Fibroblast of the aortic adventitia (primary cell): ENCODE results near the gene GPC6. TPM values are rescaled to one million over a fixed set of nuclear protein-coding genes. Genes with fewer than 3 reads are reported as not detected.

Experiments used
- DNase-seq: peaks from one replicate; pipeline ENCODE4 v3.0.0-alpha.2; 2010; ENCODE audit warnings: low read depth
- H3K4me3 ChIP-seq: 2 replicates; pipeline ENCODE4 v1.5.1; 2011; ENCODE audit warnings: low read depth, mild to moderate bottlenecking, control low read depth, low read length, moderate library complexity
- total RNA-seq: library from RNA; depleted of rRNA; stranded (reverse); fragments of >200 nt; gene quantifications from 2 replicates; pipeline ENCODE4 v1.2.3, GENCODE V29; 2012; ENCODE audit warnings: low replicate concordance
- TF ChIP-seq, protein P1 (sequence below): IDR thresholded peaks from 2 replicates; pipeline ENCODE4 v1.5.1; 2011; ENCODE audit warnings: mild to moderate bottlenecking, low read length, control low read depth, inconsistent platforms; ENCODE audit not compliant: insufficient read depth

Gene GPC6
- total RNA-seq, 1 donor, result 92.6 TPM

DNA sequence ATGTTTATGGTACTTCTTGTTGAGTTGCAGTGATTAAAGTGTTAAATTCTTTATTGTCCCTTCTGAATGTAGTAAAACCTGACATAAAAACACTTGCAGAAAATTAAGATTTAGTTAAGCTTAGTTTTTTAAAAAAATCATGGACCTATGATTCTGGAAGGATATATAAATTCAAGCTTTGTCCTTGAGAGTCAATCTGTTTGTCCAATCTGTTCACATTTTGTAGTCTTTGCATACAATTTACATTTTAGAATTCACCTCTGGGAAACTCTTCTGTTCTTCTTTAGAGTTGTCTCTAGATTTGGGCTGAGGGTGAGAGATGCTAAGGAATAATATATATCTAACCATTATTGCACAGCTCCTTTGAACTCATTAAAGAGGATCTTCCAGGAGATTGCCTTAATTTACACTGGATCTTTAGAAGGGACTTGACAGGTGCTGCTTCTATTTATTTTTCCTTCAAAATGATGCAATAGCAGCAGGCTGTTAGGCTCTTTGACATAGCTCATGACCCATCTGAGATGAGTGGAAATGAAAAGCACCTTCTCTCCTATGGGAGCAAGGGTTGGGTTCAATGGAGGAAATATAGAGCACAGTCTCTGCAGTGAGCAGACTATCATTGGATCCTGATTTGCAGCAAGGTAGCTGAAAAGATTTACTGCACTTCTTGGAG lies 433.9 kb downstream of the GPC6 start:
- no peak for DNase-seq
- no peak overlapping the region for H3K4me3 ChIP-seq
- TF ChIP-seq, protein P1, sequence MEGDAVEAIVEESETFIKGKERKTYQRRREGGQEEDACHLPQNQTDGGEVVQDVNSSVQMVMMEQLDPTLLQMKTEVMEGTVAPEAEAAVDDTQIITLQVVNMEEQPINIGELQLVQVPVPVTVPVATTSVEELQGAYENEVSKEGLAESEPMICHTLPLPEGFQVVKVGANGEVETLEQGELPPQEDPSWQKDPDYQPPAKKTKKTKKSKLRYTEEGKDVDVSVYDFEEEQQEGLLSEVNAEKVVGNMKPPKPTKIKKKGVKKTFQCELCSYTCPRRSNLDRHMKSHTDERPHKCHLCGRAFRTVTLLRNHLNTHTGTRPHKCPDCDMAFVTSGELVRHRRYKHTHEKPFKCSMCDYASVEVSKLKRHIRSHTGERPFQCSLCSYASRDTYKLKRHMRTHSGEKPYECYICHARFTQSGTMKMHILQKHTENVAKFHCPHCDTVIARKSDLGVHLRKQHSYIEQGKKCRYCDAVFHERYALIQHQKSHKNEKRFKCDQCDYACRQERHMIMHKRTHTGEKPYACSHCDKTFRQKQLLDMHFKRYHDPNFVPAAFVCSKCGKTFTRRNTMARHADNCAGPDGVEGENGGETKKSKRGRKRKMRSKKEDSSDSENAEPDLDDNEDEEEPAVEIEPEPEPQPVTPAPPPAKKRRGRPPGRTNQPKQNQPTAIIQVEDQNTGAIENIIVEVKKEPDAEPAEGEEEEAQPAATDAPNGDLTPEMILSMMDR, result no peak

DNA sequence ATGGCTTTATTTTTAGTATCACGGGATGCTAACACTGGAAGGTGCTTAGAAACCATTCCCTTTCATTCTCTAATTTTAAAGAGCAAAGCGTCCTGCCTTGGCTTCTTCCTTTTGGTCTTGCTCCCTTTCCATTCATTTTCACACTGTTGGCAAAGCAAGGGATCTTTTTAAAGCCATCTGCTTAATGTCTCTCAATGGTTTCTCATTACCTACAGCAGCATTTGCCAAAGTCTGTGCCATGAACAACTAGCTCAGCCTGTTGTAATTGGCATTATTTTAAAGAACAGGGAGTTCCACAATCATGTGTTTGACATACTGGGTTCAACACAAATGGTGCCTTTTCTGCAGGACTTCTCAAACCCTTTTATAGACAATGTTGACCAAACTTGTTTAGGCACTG lies 444.3 kb downstream of the GPC6 start:
- DNase-seq, result peak; percentile 38
- no peak overlapping the region for H3K4me3 ChIP-seq
- TF ChIP-seq, protein P1, result no peak

DNA sequence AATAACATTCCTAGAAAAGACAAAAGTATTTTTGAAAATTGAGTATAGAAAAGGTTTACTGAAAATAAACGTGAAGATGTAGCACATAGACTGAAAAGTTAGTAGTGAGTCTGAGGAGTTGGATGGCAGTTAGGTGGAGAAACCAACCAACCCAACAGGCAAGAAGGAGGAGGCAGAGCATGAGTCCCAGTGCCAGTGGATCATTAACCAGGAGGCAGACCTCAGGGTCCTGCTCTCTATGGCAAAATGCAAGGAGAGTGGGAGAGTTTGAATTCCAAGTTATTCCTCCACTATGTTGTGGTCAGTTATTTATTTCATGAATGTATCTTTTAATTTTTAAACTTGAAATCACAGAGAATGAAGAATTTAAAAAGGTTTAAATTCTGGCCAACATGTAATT lies 446.4 kb downstream of the GPC6 start:
- no peak overlapping the region for H3K4me3 ChIP-seq
- TF ChIP-seq, protein P1, result no peak
- no peak for DNase-seq

DNA sequence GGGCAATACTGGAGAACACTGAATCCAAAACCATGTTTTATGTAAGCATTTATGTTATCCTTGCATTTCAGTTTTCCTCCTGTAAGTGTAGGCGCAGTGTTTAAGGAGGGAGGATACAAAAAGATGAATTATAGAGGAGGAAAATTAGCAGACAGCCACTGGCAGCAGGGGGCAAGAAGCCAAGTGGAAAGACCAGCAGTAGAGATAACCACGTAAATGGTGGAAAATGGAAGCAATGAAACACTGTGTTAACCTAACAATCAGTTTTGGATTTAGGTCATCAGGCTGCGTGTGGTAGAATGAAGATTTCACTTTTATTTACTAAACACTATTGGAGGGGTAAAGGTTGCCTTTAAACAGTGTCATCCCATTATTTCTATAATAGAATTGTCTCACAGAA lies 447.3 kb downstream of the GPC6 start:
- H3K4me3 ChIP-seq, result no peak overlapping the region
- DNase-seq, result no peak
- TF ChIP-seq, protein P1, result no peak

DNA sequence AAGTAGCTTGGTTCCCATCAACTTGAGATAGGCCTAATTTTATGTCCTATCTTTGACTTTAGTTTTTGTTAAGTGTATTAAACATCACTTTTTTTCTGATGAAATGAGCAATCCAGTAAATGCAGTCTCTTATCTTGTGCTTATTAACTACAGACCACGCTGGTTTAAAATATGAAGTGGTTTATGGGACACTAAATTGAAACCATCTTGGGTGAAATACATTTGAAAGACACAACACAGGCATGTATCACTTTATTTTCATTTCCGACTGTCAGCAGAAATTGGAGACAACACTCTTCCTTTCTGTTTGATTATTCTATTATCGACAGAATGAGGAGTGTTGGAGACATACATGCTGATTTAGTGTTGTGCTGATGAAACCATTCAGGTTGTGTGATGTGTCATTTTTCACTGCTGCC lies 447.7 kb downstream of the GPC6 start:
- DNase-seq, result no peak
- H3K4me3 ChIP-seq, result no peak overlapping the region
- TF ChIP-seq, protein P1, result no peak

DNA sequence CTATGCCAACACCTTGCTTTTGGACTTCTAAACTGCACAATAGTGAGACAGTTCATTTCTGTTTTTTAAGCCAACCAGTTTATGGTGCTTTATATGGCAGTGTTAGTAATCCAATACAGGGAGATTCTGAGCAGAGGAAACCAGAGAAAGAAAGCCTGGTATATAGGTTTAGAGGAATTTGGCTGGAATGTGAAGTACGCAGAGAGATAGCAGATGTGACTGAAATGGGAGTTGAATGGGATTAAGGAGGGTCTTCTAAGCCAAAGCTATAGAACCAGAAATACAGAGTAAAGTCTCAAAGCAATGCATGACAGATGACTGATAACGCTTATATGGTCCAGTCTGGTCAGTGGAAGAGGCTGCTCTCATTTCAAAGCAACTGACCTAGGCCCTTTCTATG lies 453.7 kb downstream of the GPC6 start:
- no peak for DNase-seq
- H3K4me3 ChIP-seq, result no peak overlapping the region
- TF ChIP-seq, protein P1, result no peak

DNA sequence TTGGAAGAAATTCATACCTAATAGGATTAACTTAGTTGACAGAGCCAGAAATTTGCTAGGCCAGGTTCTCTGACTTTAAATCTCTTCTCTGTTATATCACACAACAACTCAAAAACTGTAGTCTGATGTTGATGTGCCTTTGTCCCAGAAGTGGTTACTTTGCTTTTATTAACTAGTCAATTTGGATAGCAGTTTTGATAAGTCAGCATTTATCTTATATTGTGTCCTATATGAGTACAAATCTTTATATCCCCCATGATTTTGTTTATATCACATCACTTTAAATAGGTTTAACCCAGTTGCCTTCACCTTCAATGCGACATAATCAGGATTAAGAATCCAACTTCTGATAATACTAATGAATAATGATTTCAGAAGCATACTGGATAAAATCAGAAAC lies 459.3 kb downstream of the GPC6 start:
- no peak for DNase-seq
- no peak overlapping the region for H3K4me3 ChIP-seq
- TF ChIP-seq, protein P1, result no peak
